ENCODE results near the gene TSHZ3. TPM values are rescaled to one million over a fixed set of nuclear protein-coding genes. Genes with fewer than 3 reads are reported as not detected.

The TSHZ3 gene
- total and polyA plus RNA-seq, 9 donors: 8.0 to 19.8 (median 16.2) TPM

GRCh38 chr19:31356587-31357314 is 7.5 kb upstream of the TSHZ3 start:
- no peak for DNase-seq
- peaks cover 64% of the 10 kb centered on the region for H3K27me3 ChIP-seq (ENCODE audit: control insufficient read depth, insufficient read depth, low read length)
- no peaks in the 10 kb centered on the region for H3K9me3 ChIP-seq (replicated peaks; ENCODE audit: control insufficient read depth, low read depth, low read length)
- peaks cover 37% of the 10 kb centered on the region for H3K4me1 ChIP-seq (ENCODE audit: control insufficient read depth, insufficient read depth, low read length)
- H3K36me3 ChIP-seq (ENCODE audit: control insufficient read depth, insufficient read depth, low read length): peaks cover 2% of the 10 kb centered on the region
- WGBS (ENCODE audit: insufficient coverage): 33% methylated on average over 31 of the region's 33 CpGs
- H3K27ac ChIP-seq (ENCODE audit: low read length): no peak overlapping the region
- H3K4me3 ChIP-seq (ENCODE audit: low read length): no peak overlapping the region

GRCh38 chr19:31355665-31356289 is 6.5 kb upstream of the TSHZ3 start:
- no peak for DNase-seq
- H3K4me3 ChIP-seq (ENCODE audit: low read length): no peak overlapping the region
- H3K4me1 ChIP-seq (ENCODE audit: control insufficient read depth, insufficient read depth, low read length): peaks cover 41% of the 10 kb centered on the region
- peaks cover 64% of the 10 kb centered on the region for H3K27me3 ChIP-seq (ENCODE audit: control insufficient read depth, insufficient read depth, low read length)
- no peaks in the 10 kb centered on the region for H3K9me3 ChIP-seq (replicated peaks; ENCODE audit: control insufficient read depth, low read depth, low read length)
- H3K36me3 ChIP-seq (ENCODE audit: control insufficient read depth, insufficient read depth, low read length): peaks cover 2% of the 10 kb centered on the region
- no peak overlapping the region for H3K27ac ChIP-seq (ENCODE audit: low read length)
- 44% methylated on average over 8 of the region's 22 CpGs for WGBS (ENCODE audit: insufficient coverage)

GRCh38 chr19:31354799-31355664 is 5.8 kb upstream of the TSHZ3 start:
- 39% methylated on average over 14 of the region's 25 CpGs for WGBS (ENCODE audit: insufficient coverage)
- Histone ChIP-seq H3K36me3 (ENCODE audit: control insufficient read depth, insufficient read depth, low read length) (peaks cover 2% of the 10 kb centered on the region), H3K9me3 (replicated peaks; ENCODE audit: control insufficient read depth, low read depth, low read length) (no peaks in the 10 kb centered on the region), H3K4me3 (ENCODE audit: low read length) (no peak overlapping the region), H3K27ac (ENCODE audit: low read length) (no peak overlapping the region), H3K4me1 (ENCODE audit: control insufficient read depth, insufficient read depth, low read length) (peaks cover 41% of the 10 kb centered on the region), H3K27me3 (ENCODE audit: control insufficient read depth, insufficient read depth, low read length) (peaks cover 64% of the 10 kb centered on the region)
- no peak for DNase-seq

GRCh38 chr19:31354316-31354715 is 5.1 kb upstream of the TSHZ3 start:
- peaks cover 41% of the 10 kb centered on the region for H3K4me1 ChIP-seq (ENCODE audit: control insufficient read depth, insufficient read depth, low read length)
- H3K27me3 ChIP-seq (ENCODE audit: control insufficient read depth, insufficient read depth, low read length): peaks cover 61% of the 10 kb centered on the region
- 33% methylated on average over 8 of the region's 10 CpGs for WGBS (ENCODE audit: insufficient coverage)

GRCh38 chr19:31353833-31354232 is 4.6 kb upstream of the TSHZ3 start:
- peak; percentile 55 for DNase-seq
- 43% methylated on average over 5 of the region's 10 CpGs for WGBS (ENCODE audit: insufficient coverage)
- H3K4me3 ChIP-seq (ENCODE audit: low read length): no peak overlapping the region

More at GRCh38 chr19:31354316-31354715, 5.1 kb upstream of the TSHZ3 start:
- H3K4me3 ChIP-seq (ENCODE audit: low read length): no peak overlapping the region
- H3K27ac ChIP-seq (ENCODE audit: low read length): no peak overlapping the region
- no peaks in the 10 kb centered on the region for H3K9me3 ChIP-seq (replicated peaks; ENCODE audit: control insufficient read depth, low read depth, low read length)
- no peak for DNase-seq
- peaks cover 2% of the 10 kb centered on the region for H3K36me3 ChIP-seq (ENCODE audit: control insufficient read depth, insufficient read depth, low read length)

GRCh38 chr19:31352782-31353651 is 3.8 kb upstream of the TSHZ3 start:
- Histone ChIP-seq H3K36me3 (ENCODE audit: control insufficient read depth, insufficient read depth, low read length) (peaks cover 2% of the 10 kb centered on the region), H3K4me1 (ENCODE audit: control insufficient read depth, insufficient read depth, low read length) (peaks cover 43% of the 10 kb centered on the region), H3K9me3 (replicated peaks; ENCODE audit: control insufficient read depth, low read depth, low read length) (no peaks in the 10 kb centered on the region), H3K27me3 (ENCODE audit: control insufficient read depth, insufficient read depth, low read length) (peaks cover 61% of the 10 kb centered on the region), H3K27ac (ENCODE audit: low read length) (no peak overlapping the region), H3K4me3 (ENCODE audit: low read length) (no peak overlapping the region)
- WGBS (ENCODE audit: insufficient coverage): 41% methylated on average over 34 of the region's 43 CpGs
- DNase-seq: no peak

More at GRCh38 chr19:31353833-31354232, 4.6 kb upstream of the TSHZ3 start:
- Histone ChIP-seq H3K9me3 (replicated peaks; ENCODE audit: control insufficient read depth, low read depth, low read length) (no peaks in the 10 kb centered on the region), H3K36me3 (ENCODE audit: control insufficient read depth, insufficient read depth, low read length) (peaks cover 2% of the 10 kb centered on the region), H3K4me1 (ENCODE audit: control insufficient read depth, insufficient read depth, low read length) (peaks cover 41% of the 10 kb centered on the region), H3K27ac (ENCODE audit: low read length) (no peak overlapping the region), H3K27me3 (ENCODE audit: control insufficient read depth, insufficient read depth, low read length) (peaks cover 61% of the 10 kb centered on the region)

GRCh38 chr19:31352296-31352781 is 3.1 kb upstream of the TSHZ3 start:
- peaks cover 50% of the 10 kb centered on the region for H3K4me1 ChIP-seq (ENCODE audit: control insufficient read depth, insufficient read depth, low read length)
- no peak overlapping the region for H3K27ac ChIP-seq (ENCODE audit: low read length)
- H3K27me3 ChIP-seq (ENCODE audit: control insufficient read depth, insufficient read depth, low read length): peaks cover 54% of the 10 kb centered on the region
- WGBS (ENCODE audit: insufficient coverage): 64% methylated on average over 11 of the region's 14 CpGs
- H3K4me3 ChIP-seq (ENCODE audit: low read length): no peak overlapping the region
- no peaks in the 10 kb centered on the region for H3K9me3 ChIP-seq (replicated peaks; ENCODE audit: control insufficient read depth, low read depth, low read length)
- no peak for DNase-seq
- peaks cover 2% of the 10 kb centered on the region for H3K36me3 ChIP-seq (ENCODE audit: control insufficient read depth, insufficient read depth, low read length)

- 12% methylated on average over 27 of the region's 29 CpGs for WGBS (ENCODE audit: insufficient coverage)
- Histone ChIP-seq H3K27ac (ENCODE audit: low read length) (peak overlapping the region; percentile 77), H3K4me1 (ENCODE audit: control insufficient read depth, insufficient read depth, low read length) (peaks cover 50% of the 10 kb centered on the region), H3K36me3 (ENCODE audit: control insufficient read depth, insufficient read depth, low read length) (peaks cover 2% of the 10 kb centered on the region), H3K4me3 (ENCODE audit: low read length) (peak overlapping the region; percentile 67), H3K9me3 (replicated peaks; ENCODE audit: control insufficient read depth, low read depth, low read length) (no peaks in the 10 kb centered on the region), H3K27me3 (ENCODE audit: control insufficient read depth, insufficient read depth, low read length) (peaks cover 50% of the 10 kb centered on the region)
- peak; percentile 41 for DNase-seq
These were observed 2.6 kb upstream of the TSHZ3 start for GRCh38 chr19:31351855-31352195.

GRCh38 chr19:31351056-31351854 is 2.0 kb upstream of the TSHZ3 start:
- peak overlapping the region; percentile 77 for H3K27ac ChIP-seq (ENCODE audit: low read length)
- H3K27me3 ChIP-seq (ENCODE audit: control insufficient read depth, insufficient read depth, low read length): peaks cover 45% of the 10 kb centered on the region

More at GRCh38 chr19:31351056-31351854, 2.0 kb upstream of the TSHZ3 start:
- Histone ChIP-seq H3K9me3 (replicated peaks; ENCODE audit: control insufficient read depth, low read depth, low read length) (no peaks in the 10 kb centered on the region), H3K36me3 (ENCODE audit: control insufficient read depth, insufficient read depth, low read length) (peaks cover 2% of the 10 kb centered on the region), H3K4me1 (ENCODE audit: control insufficient read depth, insufficient read depth, low read length) (peaks cover 51% of the 10 kb centered on the region), H3K4me3 (ENCODE audit: low read length) (peak overlapping the region; percentile 67)
- under 1% methylated on average over 72 of the region's 72 CpGs for WGBS (ENCODE audit: insufficient coverage)
- DNase-seq: peak; percentile 66
